NB4 (cell line): ENCODE measurements around the gene MSH3.

ENCODE experiments used
- DNase-seq: peaks from one replicate; pipeline ENCODE4 v3.0.0; 2010; ENCODE audit warnings: low read depth
- H3K4me3 ChIP-seq: one replicate; pipeline ENCODE4 v1.5.1; 2011; ENCODE audit warnings: mild to moderate bottlenecking, low read depth, low read length, moderate library complexity
- MYC ChIP-seq: IDR thresholded peaks from 2 replicates; pipeline ENCODE4 v1.6.1; 2011; ENCODE audit warnings: low read depth, low read length
- POLR2A ChIP-seq: IDR thresholded peaks from 2 replicates; pipeline ENCODE4 v1.6.1; 2011; ENCODE audit warnings: mild to moderate bottlenecking; ENCODE audit not compliant: insufficient read length; ENCODE audit errors: extremely low read depth
- TF ChIP-seq, protein P1 (sequence below): IDR thresholded peaks from one replicate; pipeline ENCODE4 v1.5.1; 2012; ENCODE audit warnings: low read depth, low read length
- TF ChIP-seq, protein P2 (sequence below): IDR thresholded peaks from 2 replicates; pipeline ENCODE4 v1.6.1; 2011; ENCODE audit warnings: low read depth, low read length

The MSH3 gene

DNA sequence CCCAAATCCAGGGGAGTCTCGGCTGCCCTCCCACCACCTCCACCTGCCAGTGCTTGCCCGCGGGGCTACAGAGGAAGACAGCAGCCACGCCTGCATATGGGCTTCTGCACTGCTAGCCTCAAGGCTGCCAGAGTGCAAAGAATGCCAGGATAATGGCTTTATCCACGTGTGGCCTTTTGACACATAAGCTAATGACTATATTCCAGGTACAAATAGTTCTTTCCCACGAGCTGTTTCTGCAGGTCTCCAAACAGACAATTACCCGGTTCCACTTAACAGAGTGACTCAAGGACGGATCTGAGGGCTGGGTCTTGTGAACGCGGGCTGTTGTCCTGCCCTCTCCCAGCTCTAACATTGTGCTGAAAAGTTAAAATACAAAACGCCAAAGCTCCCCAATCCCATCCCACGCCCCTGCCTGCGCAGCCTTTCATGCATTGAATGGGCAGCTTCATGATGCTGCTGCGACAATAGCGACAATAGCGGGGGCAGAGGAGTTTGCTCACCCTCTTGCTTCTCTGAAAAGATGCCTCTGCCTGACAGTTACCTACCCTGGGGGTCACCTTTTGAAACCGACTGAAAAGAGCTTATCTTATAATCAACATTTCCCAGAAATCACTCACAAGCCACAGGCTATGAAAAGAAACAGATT, 39.1 kb upstream of the MSH3 start:
- H3K4me3 ChIP-seq, result no peak overlapping the region
- DNase-seq, result no peak
- TF ChIP-seq, protein P1, sequence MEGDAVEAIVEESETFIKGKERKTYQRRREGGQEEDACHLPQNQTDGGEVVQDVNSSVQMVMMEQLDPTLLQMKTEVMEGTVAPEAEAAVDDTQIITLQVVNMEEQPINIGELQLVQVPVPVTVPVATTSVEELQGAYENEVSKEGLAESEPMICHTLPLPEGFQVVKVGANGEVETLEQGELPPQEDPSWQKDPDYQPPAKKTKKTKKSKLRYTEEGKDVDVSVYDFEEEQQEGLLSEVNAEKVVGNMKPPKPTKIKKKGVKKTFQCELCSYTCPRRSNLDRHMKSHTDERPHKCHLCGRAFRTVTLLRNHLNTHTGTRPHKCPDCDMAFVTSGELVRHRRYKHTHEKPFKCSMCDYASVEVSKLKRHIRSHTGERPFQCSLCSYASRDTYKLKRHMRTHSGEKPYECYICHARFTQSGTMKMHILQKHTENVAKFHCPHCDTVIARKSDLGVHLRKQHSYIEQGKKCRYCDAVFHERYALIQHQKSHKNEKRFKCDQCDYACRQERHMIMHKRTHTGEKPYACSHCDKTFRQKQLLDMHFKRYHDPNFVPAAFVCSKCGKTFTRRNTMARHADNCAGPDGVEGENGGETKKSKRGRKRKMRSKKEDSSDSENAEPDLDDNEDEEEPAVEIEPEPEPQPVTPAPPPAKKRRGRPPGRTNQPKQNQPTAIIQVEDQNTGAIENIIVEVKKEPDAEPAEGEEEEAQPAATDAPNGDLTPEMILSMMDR, result no peak
- TF ChIP-seq MYC, result no peak

DNA sequence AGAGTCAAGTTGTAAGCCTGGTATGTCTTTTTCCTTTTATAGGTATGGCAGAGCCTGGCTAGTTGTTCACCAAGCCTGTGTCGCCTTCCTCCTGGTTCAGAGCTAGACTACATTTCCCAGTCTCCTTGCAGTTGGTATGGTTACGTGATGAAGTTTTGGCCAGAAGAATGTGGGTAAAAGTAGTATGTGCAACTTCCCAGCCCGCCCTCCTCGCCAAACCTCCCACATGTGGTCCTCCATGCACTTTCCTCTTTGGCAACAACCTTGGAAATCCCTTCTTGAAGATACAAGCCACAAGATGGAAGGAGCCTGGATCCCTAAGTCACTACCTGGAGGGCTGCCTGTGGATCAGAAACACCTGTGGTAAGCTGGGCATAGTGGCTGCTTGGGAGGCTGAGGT, 36.0 kb upstream of the MSH3 start:
- TF ChIP-seq, protein P2, sequence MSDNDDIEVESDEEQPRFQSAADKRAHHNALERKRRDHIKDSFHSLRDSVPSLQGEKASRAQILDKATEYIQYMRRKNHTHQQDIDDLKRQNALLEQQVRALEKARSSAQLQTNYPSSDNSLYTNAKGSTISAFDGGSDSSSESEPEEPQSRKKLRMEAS, result no peak
- H3K4me3 ChIP-seq, result no peak overlapping the region
- no peak for DNase-seq

DNA sequence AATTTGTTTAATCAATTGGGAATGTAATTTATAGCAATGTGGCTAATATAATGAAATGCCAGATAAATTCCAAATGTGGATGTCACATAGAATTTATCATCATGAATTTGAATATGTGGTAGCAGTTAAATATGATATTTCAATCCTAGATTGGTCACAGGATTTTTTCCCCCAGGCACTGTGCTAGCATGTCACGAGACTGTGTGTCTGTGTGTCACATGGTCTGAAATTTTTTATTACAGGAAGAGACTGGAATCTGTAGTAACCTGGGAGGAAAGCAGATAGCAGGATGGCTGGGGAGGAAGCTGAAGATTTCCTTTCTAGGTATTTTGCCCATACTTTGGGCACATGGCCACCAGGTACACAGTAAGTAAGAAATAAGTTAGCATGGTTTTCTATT, 35.4 kb upstream of the MSH3 start:
- no peak for TF ChIP-seq POLR2A
- TF ChIP-seq, protein P1, result no peak
- H3K4me3 ChIP-seq, result no peak overlapping the region
- DNase-seq, result no peak

DNA sequence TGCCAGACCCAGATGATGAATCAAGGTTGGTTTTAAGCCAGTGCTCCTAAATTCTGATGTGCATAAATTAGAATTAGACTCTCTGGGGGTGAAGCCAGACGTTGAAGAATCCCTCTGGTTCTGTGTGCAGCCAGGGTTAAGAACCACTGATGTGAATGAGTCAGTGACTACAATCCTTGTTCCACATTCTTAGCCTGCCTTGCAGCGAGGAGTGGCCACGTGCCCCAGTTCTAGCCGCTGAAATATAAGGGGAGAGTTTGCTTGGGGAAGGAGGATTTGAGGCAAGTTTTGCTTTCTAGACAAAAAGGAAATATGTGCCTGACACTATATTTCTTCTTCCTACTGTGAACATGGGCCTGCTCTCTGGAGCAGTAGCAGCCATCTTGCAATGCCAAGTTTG, 34.2 kb upstream of the MSH3 start:
- TF ChIP-seq POLR2A (no peak), MYC (no peak)
- TF ChIP-seq, protein P2, result no peak
- TF ChIP-seq, protein P1, result no peak
- no peak for DNase-seq
- no peak overlapping the region for H3K4me3 ChIP-seq

DNA sequence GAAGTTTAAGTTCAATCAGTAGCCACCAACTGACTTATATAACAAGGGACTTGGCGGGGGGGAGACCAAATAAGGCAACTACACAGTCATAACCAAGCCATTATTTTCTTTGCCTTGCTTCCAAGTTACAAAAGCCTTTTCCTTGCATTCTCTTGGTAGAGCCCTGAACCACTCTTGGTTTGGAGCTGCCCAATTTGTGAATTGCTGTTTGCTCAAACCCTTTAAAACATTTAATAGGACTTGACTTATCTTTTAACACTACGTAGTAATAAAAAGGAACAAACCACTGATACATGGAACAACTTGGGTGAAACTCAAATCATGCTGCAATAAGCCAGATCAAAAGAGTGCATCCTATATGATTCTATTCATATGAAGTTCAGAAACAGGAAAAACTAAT, 31.7 kb upstream of the MSH3 start:
- no peak for TF ChIP-seq POLR2A
- TF ChIP-seq, protein P1, result no peak
- TF ChIP-seq, protein P2, result no peak
- no peak for TF ChIP-seq MYC

DNA sequence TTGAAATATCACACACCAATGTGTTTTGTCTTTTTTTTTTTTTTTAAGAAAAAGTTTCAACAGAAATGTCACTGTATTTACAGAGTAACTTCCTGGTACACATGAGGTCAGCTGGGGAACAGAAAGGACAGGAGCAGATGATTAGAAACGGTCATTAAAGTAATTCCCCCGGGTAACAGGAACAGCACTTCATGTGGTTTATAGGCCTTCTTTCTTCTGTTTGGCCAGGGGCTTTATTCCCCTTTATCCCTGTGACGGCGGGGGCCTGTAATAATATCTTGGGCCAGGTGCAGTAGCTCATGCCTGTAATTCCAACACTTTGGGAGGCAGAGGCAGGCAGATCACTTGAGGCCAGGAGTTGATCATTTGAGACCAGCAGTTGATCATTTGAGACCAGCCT, 30.5 kb upstream of the MSH3 start:
- TF ChIP-seq, protein P1, result no peak
- TF ChIP-seq, protein P2, result no peak
- TF ChIP-seq POLR2A (no peak), MYC (no peak)
- DNase-seq, result peak; percentile 10
- H3K4me3 ChIP-seq, result no peak overlapping the region

More for the DNA sequence above, 31.7 kb upstream of the MSH3 start:
- no peak overlapping the region for H3K4me3 ChIP-seq
- no peak for DNase-seq
